HG03159 (cell line): ENCODE data around the gene ERI3.

Source experiments
- ATAC-seq: cut with Tn5 transposase; IDR thresholded peaks from one replicate; pipeline ENCODE4 v1.9.1; 2021; ENCODE audit warnings: mild to moderate bottlenecking, moderate library complexity; ENCODE audit not compliant: unreplicated experiment

The ERI3 gene

GRCh38 chr1:44351289-44351688 lies 3.8 kb downstream of the ERI3 start:
- no peak for ATAC-seq

GRCh38 chr1:44348061-44348485 lies 7.0 kb downstream of the ERI3 start:
- ATAC-seq, result no peak

GRCh38 chr1:44347280-44347679 lies 7.8 kb downstream of the ERI3 start:
- ATAC-seq, result no peak

- ATAC-seq, result no peak
Measured at GRCh38 chr1:44346878-44347277, 8.2 kb downstream of the ERI3 start.

GRCh38 chr1:44346184-44346583 lies 8.9 kb downstream of the ERI3 start:
- no peak for ATAC-seq

DNA sequence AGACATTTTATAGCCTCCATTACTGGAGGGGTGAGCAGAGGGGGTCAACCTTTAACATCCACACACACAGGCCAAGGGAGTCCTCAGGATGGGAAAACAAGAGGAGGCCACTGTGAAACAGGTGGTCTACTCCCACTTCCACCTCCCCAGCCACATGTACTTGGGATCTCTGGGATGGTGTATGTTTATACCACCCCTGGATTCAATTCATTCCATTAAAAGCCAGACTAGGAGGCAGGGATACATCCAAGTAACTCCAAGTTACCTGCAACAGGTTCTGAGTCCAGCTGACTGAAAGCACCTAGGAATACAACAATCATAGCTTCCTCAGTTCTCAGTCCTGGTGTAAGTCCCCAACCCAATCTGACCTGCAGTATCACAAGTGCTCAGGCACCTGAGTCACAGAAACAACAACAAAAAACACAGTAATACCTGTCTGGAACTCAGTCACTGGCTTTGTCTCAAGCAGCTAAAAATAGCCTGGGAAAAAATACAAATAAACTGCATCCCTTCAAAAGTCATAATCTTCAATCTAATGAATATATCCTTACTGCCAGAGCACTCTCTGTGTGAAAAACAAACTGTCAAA lies 9.8 kb downstream of the ERI3 start:
- no peak for ATAC-seq

DNA sequence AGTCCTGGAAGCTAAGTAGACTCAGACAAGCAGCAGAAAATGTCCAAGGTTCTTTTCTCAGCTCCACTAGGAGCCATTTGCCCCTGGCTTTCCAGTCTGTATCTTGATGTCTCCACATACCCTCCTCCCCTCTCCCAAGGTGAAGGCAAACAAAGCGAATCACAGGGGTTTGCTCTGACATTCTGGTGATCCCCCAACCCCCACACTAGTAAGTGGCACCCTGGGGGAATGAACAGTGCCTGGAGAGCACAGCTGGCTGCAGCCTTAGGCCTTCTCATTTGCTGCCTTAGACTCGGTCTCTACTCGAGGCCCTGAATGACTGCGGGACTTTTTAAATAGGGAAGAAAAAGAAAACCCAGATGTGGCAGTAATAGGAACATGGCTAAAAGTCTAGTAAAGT lies 15.3 kb downstream of the ERI3 start:
- no peak for ATAC-seq

DNA sequence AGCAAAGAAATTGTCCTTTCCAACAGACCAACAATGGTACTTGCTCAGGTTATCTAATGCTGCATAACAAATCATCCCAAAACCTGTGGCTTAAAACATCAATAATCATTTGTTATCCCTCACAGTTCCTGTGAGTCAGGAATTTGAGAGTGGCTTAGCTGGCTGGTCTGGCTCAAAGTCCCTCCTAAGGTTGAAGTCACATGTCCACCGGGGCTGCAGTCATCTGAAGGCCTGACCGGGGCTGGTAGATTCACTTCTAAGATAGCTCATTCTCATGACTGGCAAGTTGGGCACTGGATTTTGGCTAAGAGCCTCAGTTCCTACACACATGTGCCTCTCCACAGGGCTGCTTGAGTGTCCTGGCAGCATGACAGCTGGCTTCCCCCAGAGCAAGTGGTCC lies 16.9 kb downstream of the ERI3 start:
- ATAC-seq, result no peak

GRCh38 chr1:44336668-44337067 lies 18.4 kb downstream of the ERI3 start:
- ATAC-seq, result no peak

DNA sequence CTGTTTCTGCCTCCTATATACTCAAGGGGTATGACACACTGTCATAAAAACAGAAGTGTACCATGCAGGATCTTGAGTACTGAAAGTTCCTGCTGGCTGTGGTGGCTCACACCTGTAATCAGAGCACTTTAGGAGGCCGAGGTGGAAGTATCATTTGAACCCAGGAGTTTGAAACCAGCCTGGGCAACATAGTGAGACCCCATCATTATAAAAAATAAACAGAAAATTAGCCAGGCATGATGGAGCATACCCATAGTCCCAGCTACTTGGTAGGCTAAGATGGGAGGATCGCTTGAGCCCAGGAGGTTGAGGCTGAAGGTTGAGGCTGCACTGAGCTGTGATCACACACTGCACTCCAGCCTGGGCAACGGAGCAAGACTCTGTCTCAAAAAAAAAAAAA lies 20.1 kb downstream of the ERI3 start:
- no peak for ATAC-seq

DNA sequence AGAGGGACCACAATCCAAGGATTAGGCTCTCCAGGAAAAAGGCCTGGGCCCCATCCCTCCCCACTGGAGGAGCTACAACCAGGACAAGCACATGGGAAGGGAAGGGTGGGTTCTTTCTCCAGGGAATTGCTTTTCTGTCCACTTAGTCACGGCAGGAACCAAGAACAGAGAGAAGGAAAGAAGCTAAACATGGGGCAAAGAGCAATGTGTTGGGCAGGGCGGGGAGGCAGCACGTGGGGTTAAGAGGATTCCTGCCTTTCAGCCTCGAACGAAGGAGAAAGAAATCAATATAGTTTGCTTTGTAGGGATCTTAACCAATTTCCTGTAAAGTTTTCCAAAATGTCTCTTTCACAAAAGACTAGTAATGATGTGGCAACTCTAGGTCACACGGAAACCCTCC lies 21.7 kb downstream of the ERI3 start:
- ATAC-seq, result no peak

DNA sequence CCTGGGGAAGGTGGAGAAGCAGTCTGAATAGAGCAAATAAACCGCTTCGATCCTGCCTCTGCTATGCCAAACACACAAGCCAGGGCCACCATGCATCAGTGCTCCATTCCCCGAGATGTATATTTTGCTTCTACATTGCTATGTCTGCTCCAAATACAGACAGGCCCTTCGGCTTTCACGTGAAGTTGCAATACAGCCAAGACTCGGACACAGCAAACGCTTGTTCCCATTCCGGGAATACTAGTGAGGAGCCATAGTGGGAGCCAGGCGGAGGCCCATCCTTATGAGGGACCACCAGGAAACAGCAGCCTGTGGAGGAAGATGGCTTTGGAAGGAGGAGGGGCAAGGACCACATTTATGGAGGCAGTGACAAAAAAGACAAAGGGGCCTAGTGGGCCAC lies 22.6 kb downstream of the ERI3 start:
- no peak for ATAC-seq

DNA sequence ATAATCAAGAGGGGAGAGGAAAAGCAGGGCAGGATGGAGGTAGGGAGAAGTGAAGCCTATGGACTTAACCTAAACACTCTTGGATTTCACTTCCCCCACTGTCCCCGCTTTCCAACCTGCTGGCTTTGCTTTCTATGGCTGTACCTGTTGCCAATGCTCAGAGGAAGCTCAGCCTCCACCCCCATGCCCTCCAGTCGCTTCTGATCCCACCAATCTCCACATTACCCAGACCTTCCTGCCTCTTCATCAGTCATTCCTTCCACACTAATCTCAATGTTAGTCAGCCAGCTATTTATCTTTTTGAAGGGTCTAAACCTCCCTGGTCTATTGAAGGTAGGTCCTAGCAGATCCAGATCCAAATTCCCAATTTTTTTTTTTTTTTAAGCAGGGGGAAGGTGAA lies 24.1 kb downstream of the ERI3 start:
- no peak for ATAC-seq

GRCh38 chr1:44328671-44329416 lies 26.2 kb downstream of the ERI3 start:
- ATAC-seq, result no peak

DNA sequence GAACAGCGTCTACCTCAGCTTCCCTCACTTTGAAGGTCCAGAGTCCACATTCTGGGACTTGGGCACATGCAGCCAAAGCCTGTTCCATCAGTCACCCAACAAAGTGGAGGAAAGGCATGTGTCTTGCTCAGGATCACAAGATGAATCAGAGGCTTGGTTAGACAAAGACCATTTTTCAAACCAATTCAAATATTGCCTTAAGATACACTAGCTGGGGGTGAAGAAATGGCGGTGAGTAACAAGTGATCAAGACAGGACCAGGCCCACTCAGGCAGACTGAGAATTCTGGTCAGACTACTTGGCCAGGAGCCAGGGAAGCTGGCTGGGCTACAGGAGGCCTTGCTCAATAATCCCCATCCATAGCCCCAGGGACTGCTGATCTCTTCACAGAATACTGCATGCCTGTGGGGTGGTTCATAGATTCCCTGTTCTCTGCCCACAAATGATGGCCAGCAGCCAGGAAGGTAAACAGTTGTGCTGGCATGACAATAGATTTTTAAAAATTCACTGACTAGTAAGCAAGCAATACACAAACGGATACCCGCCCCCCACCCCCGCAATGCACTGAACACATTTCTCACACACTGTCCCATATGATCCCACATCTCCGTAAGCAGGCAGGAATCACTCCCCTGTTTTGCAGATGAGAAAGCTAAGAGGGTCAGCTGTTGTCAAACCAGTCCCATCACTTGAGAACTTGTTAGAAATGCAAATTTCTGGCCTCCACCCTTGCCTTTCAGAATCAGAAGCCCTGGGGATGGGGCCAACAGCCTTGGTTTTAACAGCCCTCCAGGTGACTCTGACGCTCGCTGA lies 27.2 kb downstream of the ERI3 start:
- no peak for ATAC-seq

DNA sequence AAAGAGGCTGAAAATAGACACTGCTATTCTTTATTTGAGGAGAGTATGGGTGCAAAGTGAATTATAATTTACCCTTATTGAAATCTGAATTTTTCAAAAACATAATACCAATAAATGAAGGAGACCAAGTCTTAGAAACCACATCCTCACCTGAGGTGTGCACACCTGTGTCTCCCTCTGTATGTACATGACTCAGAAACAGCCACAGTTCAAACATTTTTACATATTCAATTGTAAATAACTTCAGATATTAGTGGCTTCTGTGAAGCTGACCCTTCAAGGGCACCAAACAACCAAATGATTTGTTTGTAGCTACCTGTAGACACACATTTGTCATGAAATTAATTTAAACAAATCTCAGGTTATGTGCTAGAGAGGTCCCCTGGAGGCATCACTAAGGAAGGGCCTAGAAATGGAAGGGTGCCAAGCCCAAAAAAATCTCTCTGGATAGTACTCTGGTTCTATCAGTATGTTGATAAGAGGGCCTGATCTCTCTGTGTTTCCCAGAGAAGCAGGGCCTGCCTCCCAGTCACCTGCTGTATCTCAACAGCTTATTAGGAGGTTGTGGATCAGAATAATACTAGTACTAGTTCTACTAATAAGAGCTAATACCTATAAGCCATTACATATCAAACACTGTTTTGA lies 28.1 kb downstream of the ERI3 start:
- no peak for ATAC-seq

DNA sequence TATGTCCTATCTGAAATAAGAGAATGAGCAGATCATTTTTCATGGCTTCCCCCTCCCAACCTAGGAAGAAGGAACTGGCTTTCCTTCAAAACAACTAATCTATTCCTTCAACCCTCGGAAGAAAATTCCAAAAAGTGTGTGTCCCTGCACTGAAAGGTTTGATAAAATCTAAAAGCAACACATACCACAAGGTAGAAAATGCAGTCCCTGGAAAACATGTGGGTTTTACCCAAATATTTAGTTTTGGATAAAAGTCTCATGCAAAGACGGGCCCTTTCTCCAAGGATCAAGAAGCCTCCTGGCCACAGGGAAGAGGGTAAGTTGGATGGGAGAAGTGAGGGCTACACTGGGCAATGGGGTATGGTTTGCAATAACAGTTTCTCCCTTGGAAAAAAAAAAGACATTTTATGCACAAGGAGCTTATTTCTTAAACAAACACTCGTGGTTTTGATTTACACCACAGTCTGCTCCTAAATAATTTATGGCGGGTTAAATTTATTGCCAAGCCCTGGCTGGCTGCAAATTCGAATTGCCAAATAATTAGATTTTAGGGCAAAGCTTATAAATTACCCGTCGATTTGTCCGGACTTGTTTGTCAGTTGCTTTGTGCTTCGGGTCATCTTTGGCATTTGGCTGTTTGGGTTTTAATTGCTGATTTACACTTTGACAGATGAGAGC lies 28.9 kb downstream of the ERI3 start:
- no peak for ATAC-seq

GRCh38 chr1:44323947-44324346 lies 31.1 kb downstream of the ERI3 start:
- ATAC-seq, result no peak

DNA sequence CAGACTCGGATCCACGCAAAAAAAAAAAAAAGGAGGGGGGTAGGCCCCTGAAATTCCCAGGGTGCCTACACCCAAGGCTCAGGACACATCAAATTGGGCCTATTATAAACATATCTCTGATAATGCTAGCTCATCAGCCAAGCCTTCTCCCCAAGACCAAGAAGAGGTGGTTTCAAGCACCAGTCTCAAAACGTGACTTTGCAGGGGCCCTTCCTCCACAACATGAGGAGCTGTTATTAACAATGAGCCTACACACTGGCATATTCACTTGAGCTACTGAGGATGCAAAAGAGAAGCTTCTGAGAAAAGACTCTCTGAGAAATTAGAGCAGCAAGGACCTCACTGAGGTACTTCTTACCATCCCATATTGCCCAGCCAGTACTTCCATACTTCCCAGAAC lies 32.7 kb downstream of the ERI3 start:
- ATAC-seq, result no peak

DNA sequence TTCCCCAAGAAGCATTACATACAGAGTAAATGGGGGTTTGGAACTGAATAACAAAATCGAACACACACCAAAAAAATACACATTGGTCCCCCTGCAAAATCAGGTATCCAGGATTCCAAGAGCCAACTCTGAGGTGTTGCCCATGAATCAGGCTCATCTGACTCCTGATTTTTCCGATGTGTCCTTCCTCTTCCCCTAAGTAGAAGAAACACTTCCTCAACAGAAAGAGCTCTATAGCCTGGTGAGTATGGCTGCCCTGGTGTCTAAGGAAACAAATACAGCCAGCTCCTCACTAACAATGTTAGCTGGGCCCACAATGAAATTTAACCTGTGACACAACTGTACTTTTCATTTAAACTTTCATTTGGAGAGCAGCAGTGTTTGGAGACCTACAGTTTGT lies 33.6 kb downstream of the ERI3 start:
- ATAC-seq, result no peak
